ENCODE data around the gene MYBBP1A. TPM values are rescaled to one million over a fixed set of nuclear protein-coding genes. Genes with fewer than 3 reads are reported as not detected.

MYBBP1A gene
- total RNA-seq, 4 donors from 2014 or later = 25.4 to 148 (median 81.5) TPM

- no peaks in the 10 kb centered on the region for H3K36me3 ChIP-seq
- TF ChIP-seq EP300 (IDR thresholded peaks at IDR 0.05; ENCODE audit: low read depth) (no peak), POLR2A (IDR thresholded peaks at IDR 0.05) (no peak), POLR2AphosphoS5 (IDR thresholded peaks at IDR 0.05) (no peak), CTCF (IDR thresholded peaks at IDR 0.05) (no peak)
- H3K9me3 ChIP-seq = no peaks in the 10 kb centered on the region
- H3K27me3 ChIP-seq = no peaks in the 10 kb centered on the region
- in situ Hi-C loops (cut with MboI; ENCODE audit: low pct_ligation_motif_present in 1 of 4, low pct_unique_long_range_greater_than_20kb in 1 of 4, low sequenced_read_pairs in 3 of 4) (no loop called here), intact Hi-C loops (cut with DNase I; ENCODE audit: low total_unique reads) (no loop called here)
- DNase-seq = no peak
- H3K4me3 ChIP-seq = no peak overlapping the region
- no peak overlapping the region for H3K27ac ChIP-seq
- no peaks in the 10 kb centered on the region for H3K4me1 ChIP-seq
- 79 to 92% methylated on average over 5 to 10 of the region's 10 CpGs for WGBS, 2 donors (ENCODE audit: low coverage in 1 of 2)
Measured at GRCh38 chr17:4511199-4511932, 43.8 kb downstream of the MYBBP1A start.

- WGBS, 2 donors (ENCODE audit: low coverage in 1 of 2) = 78% methylated on average over 10 of the region's 11 CpGs; no CpG with 5 or more reads in 1 of the 2 donors
- TF ChIP-seq POLR2A (IDR thresholded peaks at IDR 0.05) = no peak
Measured at GRCh38 chr17:4510618-4510941, 44.6 kb downstream of the MYBBP1A start.

GRCh38 chr17:4509923-4510617, 45.1 kb downstream of the MYBBP1A start:
- 70 to 75% methylated on average over 2 to 21 of the region's 21 CpGs for WGBS, 2 donors (ENCODE audit: low coverage in 1 of 2)
- peak overlapping the region in 2 of 4 donors; percentile 21 to 22 for H3K27ac ChIP-seq
- no peak for DNase-seq

More at GRCh38 chr17:4510618-4510941, 44.6 kb downstream of the MYBBP1A start:
- no peaks in the 10 kb centered on the region for H3K36me3 ChIP-seq
- no peak overlapping the region for H3K4me3 ChIP-seq
- H3K27ac ChIP-seq = no peak overlapping the region
- H3K4me1 ChIP-seq = no peaks in the 10 kb centered on the region
- in situ Hi-C loops (cut with MboI; ENCODE audit: low pct_ligation_motif_present in 1 of 4, low pct_unique_long_range_greater_than_20kb in 1 of 4, low sequenced_read_pairs in 3 of 4) (no loop called here), intact Hi-C loops (cut with DNase I; ENCODE audit: low total_unique reads) (no loop called here)
- DNase-seq = no peak
- no peaks in the 10 kb centered on the region for H3K9me3 ChIP-seq
- no peaks in the 10 kb centered on the region for H3K27me3 ChIP-seq

GRCh38 chr17:4509401-4509800, 45.8 kb downstream of the MYBBP1A start:
- Histone ChIP-seq H3K9me3 (no peaks in the 10 kb centered on the region), H3K36me3 (no peaks in the 10 kb centered on the region), H3K4me3 (no peak overlapping the region), H3K4me1 (no peaks in the 10 kb centered on the region), H3K27me3 (no peaks in the 10 kb centered on the region), H3K27ac (peak overlapping the region in 2 of 4 donors; percentile 21 to 22)
- intact Hi-C loops (cut with DNase I; ENCODE audit: low total_unique reads) (no loop called here), in situ Hi-C loops (cut with MboI; ENCODE audit: low pct_ligation_motif_present in 1 of 4, low pct_unique_long_range_greater_than_20kb in 1 of 4, low sequenced_read_pairs in 3 of 4) (no loop called here)
- WGBS, 2 donors (ENCODE audit: low coverage in 1 of 2) = 63% methylated on average over 8 of the region's 8 CpGs; no CpG with 5 or more reads in 1 of the 2 donors
- DNase-seq = no peak
- TF ChIP-seq EP300 (IDR thresholded peaks at IDR 0.05; ENCODE audit: low read depth) = no peak
- TF ChIP-seq POLR2AphosphoS5 (IDR thresholded peaks at IDR 0.05) = no peak
- no peak for TF ChIP-seq POLR2A (IDR thresholded peaks at IDR 0.05)
- TF ChIP-seq CTCF (IDR thresholded peaks at IDR 0.05) = no peak

More at GRCh38 chr17:4509923-4510617, 45.1 kb downstream of the MYBBP1A start:
- in situ Hi-C loops (cut with MboI; ENCODE audit: low pct_ligation_motif_present in 1 of 4, low pct_unique_long_range_greater_than_20kb in 1 of 4, low sequenced_read_pairs in 3 of 4) (no loop called here), intact Hi-C loops (cut with DNase I; ENCODE audit: low total_unique reads) (no loop called here)
- H3K4me3 ChIP-seq = no peak overlapping the region
- TF ChIP-seq POLR2AphosphoS5 (IDR thresholded peaks at IDR 0.05) (no peak), CTCF (IDR thresholded peaks at IDR 0.05) (no peak), EP300 (IDR thresholded peaks at IDR 0.05; ENCODE audit: low read depth) (no peak), POLR2A (IDR thresholded peaks at IDR 0.05) (no peak)
- no peaks in the 10 kb centered on the region for H3K9me3 ChIP-seq
- no peaks in the 10 kb centered on the region for H3K27me3 ChIP-seq
- no peaks in the 10 kb centered on the region for H3K36me3 ChIP-seq
- H3K4me1 ChIP-seq = no peaks in the 10 kb centered on the region
